NCI-H1436 treated with DMSO at 0.1 percent for 48 hours (cell line): ENCODE measurements around the gene ZNRF2.

Experiments used
- DNase-seq: peaks from one replicate; lab custom pipeline; 2025; lab: John Stamatoyannopoulos, UW

The ZNRF2 gene

DNA sequence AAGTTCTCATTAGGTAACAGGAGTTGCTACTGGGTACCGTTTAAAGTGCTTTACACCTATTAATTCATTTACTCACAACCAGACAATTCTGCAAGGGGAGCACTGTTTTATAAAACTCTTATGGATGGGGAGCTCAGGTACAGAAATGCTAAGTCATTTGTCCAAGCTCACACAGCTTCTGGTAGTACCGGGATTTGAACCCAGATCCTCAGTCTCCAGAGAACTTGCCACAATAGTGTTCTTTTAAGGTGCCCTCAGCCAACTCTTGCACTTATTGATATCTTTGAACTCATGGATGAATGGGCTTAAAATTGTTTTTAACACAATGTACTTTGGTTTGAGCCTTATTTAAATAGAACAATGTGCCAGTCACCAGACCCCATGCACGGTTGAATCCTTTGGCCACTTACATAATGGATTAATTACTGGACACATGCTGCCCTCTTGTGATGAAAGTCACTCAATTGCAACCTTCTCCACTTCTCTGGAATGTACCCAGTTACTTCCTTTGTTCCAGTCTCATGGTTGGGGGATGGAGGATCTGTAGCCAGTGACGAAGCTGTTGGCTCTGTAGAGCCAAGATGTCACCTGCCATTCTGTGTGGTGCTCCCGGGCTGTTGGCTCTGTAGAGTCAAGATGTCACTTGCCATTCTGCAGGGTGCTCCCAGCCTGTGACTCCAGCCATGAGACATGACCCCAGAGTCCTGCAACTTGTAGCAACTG is 128.5 kb downstream of the ZNRF2 start:
- no peak for DNase-seq

GRCh38 chr7:30413864-30414263 is 129.5 kb downstream of the ZNRF2 start:
- no peak for DNase-seq
